Tibial nerve (tissue), 4 donors: ENCODE measurements around the gene OR8H3. TPM values are rescaled to one million over a fixed set of nuclear protein-coding genes. Genes with fewer than 3 reads are reported as not detected.
"Not testable (repeated sequence)": the region's sequence is repeated elsewhere in the genome, so short reads cannot be mapped to it uniquely, and the experiment has no call there.

Experiments
- DNase-seq, 2 donors: peaks; one replicate each; pipeline ENCODE4 v3.0.0-alpha.2; 2019; ENCODE audit warnings: low spot score in 2 of 2
- H3K27ac ChIP-seq, 4 donors: fragments of 200-600 bp; sonication (generic) in 3 of 4; one replicate each; pipeline ENCODE4 v1.5.1; 2017 to 2019; ENCODE audit warnings: mild to moderate bottlenecking in 1 of 4
- H3K27me3 ChIP-seq, 2 donors: fragments of 200-600 bp; sonication (generic) in 1 of 2; one replicate each; pipeline versions ENCODE4 v1.5.1 to v1.6.0; 2017 to 2019
- H3K36me3 ChIP-seq, 3 donors: fragments of 200-600 bp; sonication (generic); one replicate each; pipeline ENCODE4 v1.5.1; 2018 to 2019
- H3K4me1 ChIP-seq, 4 donors: fragments of 200-600 bp; sonication (generic) in 3 of 4; one replicate each; pipeline ENCODE4 v1.5.1; 2017 to 2019
- H3K4me3 ChIP-seq, 4 donors: fragments of 200-600 bp; sonication (generic) in 3 of 4; one replicate each; pipeline ENCODE4 v1.5.1; 2017 to 2019; ENCODE audit warnings: mild to moderate bottlenecking in 1 of 4, moderate library complexity in 1 of 4
- H3K9me3 ChIP-seq, 4 donors: fragments of 200-600 bp; sonication (generic) in 3 of 4; one replicate each; pipeline ENCODE4 v1.5.1; 2017 to 2019
- EP300 ChIP-seq, 2 donors: sonication (generic); formaldehyde crosslinking; IDR thresholded peaks; one replicate each; pipeline ENCODE4 v1.6.1; 2017; ENCODE audit warnings: antibody characterized with exemption in 2 of 2, mild to moderate bottlenecking in 1 of 2
- POLR2A ChIP-seq, 2 donors: fragments of 450-650 bp; IDR thresholded peaks; one replicate each; pipeline ENCODE4 v1.6.1; 2017; ENCODE audit warnings: antibody characterized with exemption in 2 of 2, mild to moderate bottlenecking in 2 of 2, moderate library complexity in 2 of 2
- WGBS, 2 donors: methylation state at CpG; one replicate each; pipeline ENCODE4 v1.1.5; 2018; 5-methylcytosine and 5-hydroxymethylcytosine counted together
- total RNA-seq, 4 donors: library from RNA; depleted of rRNA; stranded (reverse); fragments of >200 nt; gene quantifications; one replicate each; pipeline ENCODE4 v1.1.0, GENCODE V29; 2016
- TF ChIP-seq, protein P1 (sequence below), 5 experiments: fragments of 200-600 bp in 3 of 5; fragments of 450-650 bp in 2 of 5; sonication (generic) in 3 of 5; IDR thresholded peaks; one replicate each; pipeline ENCODE4 v1.5.1; 2016 to 2019; ENCODE audit warnings: antibody characterized with exemption in 5 of 5, mild to moderate bottlenecking in 3 of 5, moderate library complexity in 2 of 5

The OR8H3 gene, protein sequence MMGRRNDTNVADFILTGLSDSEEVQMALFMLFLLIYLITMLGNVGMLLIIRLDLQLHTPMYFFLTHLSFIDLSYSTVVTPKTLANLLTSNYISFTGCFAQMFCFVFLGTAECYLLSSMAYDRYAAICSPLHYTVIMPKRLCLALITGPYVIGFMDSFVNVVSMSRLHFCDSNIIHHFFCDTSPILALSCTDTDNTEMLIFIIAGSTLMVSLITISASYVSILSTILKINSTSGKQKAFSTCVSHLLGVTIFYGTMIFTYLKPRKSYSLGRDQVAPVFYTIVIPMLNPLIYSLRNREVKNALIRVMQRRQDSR
- not detected for total RNA-seq

DNA sequence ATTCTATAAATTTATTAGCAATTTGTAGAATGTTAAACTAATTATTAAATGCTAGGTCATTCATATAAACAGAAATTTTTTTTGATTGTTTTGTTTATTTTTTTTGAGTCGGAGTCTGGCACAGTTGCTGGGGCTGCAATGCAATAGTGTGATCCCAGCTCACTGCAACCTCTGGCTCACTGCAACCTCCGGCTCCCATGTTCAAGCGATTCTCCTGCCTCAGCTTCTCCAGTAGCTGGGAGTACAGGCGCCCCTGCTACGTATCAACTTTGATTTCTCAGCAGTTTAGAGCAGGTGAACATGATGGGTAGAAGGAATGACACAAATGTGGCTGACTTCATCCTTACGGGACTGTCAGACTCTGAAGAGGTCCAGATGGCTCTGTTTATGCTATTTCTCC lies at the start of gene OR8H3:
Gene OR8H3, plus strand, starts transcription at position 301 of the 400 bp plus-strand sequence. Its CDS starts 0 bp downstream, at position 301.
- H3K27me3 ChIP-seq: no peaks in the 10 kb centered on the region
- WGBS, 2 donors: 80 to 83% methylated on average over 6 of the region's 6 CpGs
- no peak within 1 kb of the TSS for H3K27ac ChIP-seq
- no peak for DNase-seq
- TF ChIP-seq EP300 (IDR thresholded peaks at IDR 0.05): no peak
- no peak for TF ChIP-seq POLR2A (IDR thresholded peaks at IDR 0.05)
- TF ChIP-seq, protein P1, sequence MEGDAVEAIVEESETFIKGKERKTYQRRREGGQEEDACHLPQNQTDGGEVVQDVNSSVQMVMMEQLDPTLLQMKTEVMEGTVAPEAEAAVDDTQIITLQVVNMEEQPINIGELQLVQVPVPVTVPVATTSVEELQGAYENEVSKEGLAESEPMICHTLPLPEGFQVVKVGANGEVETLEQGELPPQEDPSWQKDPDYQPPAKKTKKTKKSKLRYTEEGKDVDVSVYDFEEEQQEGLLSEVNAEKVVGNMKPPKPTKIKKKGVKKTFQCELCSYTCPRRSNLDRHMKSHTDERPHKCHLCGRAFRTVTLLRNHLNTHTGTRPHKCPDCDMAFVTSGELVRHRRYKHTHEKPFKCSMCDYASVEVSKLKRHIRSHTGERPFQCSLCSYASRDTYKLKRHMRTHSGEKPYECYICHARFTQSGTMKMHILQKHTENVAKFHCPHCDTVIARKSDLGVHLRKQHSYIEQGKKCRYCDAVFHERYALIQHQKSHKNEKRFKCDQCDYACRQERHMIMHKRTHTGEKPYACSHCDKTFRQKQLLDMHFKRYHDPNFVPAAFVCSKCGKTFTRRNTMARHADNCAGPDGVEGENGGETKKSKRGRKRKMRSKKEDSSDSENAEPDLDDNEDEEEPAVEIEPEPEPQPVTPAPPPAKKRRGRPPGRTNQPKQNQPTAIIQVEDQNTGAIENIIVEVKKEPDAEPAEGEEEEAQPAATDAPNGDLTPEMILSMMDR (IDR thresholded peaks at IDR 0.05): no peak
- no peaks in the 10 kb centered on the region for H3K36me3 ChIP-seq
- no peaks in the 10 kb centered on the region for H3K4me1 ChIP-seq
- H3K9me3 ChIP-seq: no peaks in the 10 kb centered on the region
- no peak within 1 kb of the TSS for H3K4me3 ChIP-seq

DNA sequence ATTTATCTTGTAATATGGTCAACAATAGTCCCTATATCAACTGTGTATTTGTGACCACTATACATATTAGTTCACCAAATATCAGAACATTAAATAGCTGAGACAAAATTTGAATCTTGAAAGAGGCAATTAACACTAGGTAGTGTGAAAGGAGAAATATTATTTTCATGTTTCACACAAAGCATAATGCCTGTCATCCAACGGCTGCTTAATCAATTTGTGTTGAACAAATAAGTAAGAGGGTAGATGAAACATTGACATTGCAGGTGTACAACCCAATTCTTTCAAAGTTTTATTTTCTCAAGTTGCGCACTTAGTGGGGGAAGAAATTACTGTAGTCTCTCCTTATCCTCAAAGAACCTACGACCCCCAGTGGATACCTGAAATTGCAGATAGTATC lies 32.5 kb upstream of the OR8H3 start:
- Histone ChIP-seq H3K36me3 (no peaks in the 10 kb centered on the region), H3K4me3 (no peak overlapping the region), H3K4me1 (no peaks in the 10 kb centered on the region), H3K27me3 (no peaks in the 10 kb centered on the region), H3K27ac (no peak overlapping the region), H3K9me3 (no peaks in the 10 kb centered on the region)
- no peak for TF ChIP-seq EP300 (IDR thresholded peaks at IDR 0.05)
- no peak for TF ChIP-seq POLR2A (IDR thresholded peaks at IDR 0.05)
- TF ChIP-seq, protein P1 (IDR thresholded peaks at IDR 0.05): no peak
- WGBS, 2 donors: 52 to 71% methylated on average over 3 of the region's 3 CpGs
- DNase-seq: no peak

DNA sequence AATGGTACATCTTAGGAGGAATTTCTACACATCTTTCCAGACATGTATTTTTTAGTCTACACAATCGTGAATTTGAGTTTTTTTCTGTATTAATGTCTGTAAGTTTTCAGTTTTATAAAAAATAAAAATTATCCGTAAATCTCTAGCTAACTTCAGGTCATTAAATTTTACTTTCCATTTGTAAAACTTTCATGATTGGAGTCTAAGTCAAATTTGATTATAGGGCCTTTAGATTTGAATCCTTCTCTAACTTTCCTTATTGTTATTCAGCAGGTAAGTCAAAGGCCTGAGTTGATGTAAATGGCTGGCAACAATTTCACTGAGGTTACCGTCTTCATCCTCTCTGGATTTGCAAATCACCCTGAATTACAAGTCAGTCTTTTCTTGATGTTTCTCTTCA lies 29.2 kb upstream of the OR8H3 start, which contains the start of gene OR8I2:
Gene OR8I2, plus strand, starts transcription at position 301 of the 400 bp plus-strand sequence. Its CDS starts 0 bp downstream, at position 301.
- no peak for DNase-seq
- H3K36me3 ChIP-seq: no peaks in the 10 kb centered on the region
- TF ChIP-seq, protein P1 (IDR thresholded peaks at IDR 0.05): no peak
- no peak for TF ChIP-seq POLR2A (IDR thresholded peaks at IDR 0.05)
- TF ChIP-seq EP300 (IDR thresholded peaks at IDR 0.05): no peak
- no peak within 1 kb of the TSS for H3K4me3 ChIP-seq
- H3K27ac ChIP-seq: no peak within 1 kb of the TSS
- 63 to 78% methylated on average over 3 of the region's 3 CpGs for WGBS, 2 donors
- H3K27me3 ChIP-seq: no peaks in the 10 kb centered on the region
- no peaks in the 10 kb centered on the region for H3K4me1 ChIP-seq
- H3K9me3 ChIP-seq: no peaks in the 10 kb centered on the region

DNA sequence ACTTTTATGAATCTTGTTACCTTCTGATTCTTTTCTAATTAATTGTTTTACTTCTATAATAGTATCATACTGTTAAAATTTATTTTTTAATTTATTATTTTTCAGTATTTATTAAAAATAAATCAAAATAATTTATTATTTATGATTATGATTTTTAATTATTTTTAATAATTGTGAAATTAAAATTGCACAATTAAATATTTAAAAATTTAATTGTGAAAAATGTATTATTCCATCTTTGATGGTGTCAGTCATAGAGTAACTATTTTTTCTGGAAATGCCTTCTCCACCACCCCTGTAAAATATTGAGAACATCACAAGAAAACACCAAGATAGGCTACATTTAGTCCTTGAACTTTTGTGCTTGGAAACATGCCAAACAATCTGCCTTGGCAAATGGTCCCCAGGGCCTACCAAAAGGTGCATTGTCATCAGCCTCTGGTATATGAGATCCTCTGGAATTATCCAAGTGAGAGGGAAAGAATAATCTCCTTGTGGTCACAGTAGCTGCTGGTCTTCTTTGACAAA lies 18.9 kb upstream of the OR8H3 start, which contains the start of gene OR8H2:
Gene OR8H2, plus strand, starts transcription at position 478 of the 528 bp plus-strand sequence. CDS start 1,356 bp downstream, outside the sequence.
- no peak for DNase-seq
- Histone ChIP-seq H3K36me3 (no peaks in the 10 kb centered on the region), H3K9me3 (no peaks in the 10 kb centered on the region), H3K4me1 (no peaks in the 10 kb centered on the region), H3K27me3 (no peaks in the 10 kb centered on the region), H3K27ac (no peak within 1 kb of the TSS), H3K4me3 (no peak within 1 kb of the TSS)
- TF ChIP-seq, protein P1 (IDR thresholded peaks at IDR 0.05): no peak
- TF ChIP-seq EP300 (IDR thresholded peaks at IDR 0.05) (no peak), POLR2A (IDR thresholded peaks at IDR 0.05) (no peak)

DNA sequence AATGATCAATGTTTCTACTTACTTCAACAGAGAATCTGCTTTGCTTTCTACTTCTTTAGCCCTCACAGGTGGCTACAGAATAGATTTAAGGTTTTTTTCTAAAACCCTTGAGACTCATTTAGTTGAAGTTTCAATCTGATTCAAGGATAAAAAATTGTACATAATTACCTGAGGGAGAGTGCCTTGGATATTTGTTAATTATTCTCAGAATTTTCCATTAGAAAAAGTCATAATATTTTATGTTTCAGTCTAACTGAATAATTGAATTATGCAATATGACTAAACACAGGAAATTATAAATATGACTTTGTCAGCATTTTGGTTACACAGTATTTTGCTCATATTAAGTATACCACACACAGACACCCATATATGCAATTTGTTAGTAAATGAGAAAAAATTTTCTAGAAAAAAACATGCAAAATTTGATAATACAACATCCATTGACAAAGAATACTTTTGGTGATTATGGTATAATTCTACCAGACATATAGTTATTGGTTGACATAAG lies 18.0 kb downstream of the OR8H3 start, which contains the start of gene OR8J3:
Gene OR8J3, minus strand, starts transcription at position 51 of the 511 bp plus-strand sequence. CDS start 2,483 bp downstream, outside the sequence.
- no peak within 1 kb of the TSS for H3K4me3 ChIP-seq
- no peaks in the 10 kb centered on the region for H3K36me3 ChIP-seq
- DNase-seq: no peak
- TF ChIP-seq, protein P1 (IDR thresholded peaks at IDR 0.05): no peak
- TF ChIP-seq POLR2A (IDR thresholded peaks at IDR 0.05) (no peak), EP300 (IDR thresholded peaks at IDR 0.05) (no peak)
- no peaks in the 10 kb centered on the region for H3K9me3 ChIP-seq
- H3K27ac ChIP-seq: no peak within 1 kb of the TSS
- H3K27me3 ChIP-seq: no peaks in the 10 kb centered on the region
- H3K4me1 ChIP-seq: no peaks in the 10 kb centered on the region

DNA sequence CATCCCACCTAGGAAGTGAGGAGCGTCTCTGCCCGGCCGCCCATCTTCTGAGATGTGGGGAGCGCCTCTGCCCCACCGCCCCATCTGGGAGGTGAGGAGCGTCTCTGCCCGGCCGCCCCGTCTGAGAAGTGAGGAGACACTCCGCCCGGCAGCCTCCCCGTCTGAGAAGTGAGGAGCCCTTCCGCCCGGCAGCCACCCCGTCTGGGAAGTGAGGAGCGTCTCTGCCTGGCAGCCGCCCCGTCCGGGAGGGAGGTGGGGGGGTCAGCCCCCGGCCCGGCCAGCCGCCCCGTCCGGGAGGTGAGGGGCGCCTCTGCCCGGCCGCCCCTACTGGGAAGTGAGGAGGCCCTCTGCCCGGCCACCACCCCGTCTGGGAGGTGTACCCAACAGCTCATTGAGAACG lies 21.5 kb downstream of the OR8H3 start:
- H3K4me1 ChIP-seq, H3K4me3 ChIP-seq, H3K27me3 ChIP-seq, H3K36me3 ChIP-seq, H3K27ac ChIP-seq, H3K9me3 ChIP-seq, DNase-seq: not testable (repeated sequence)
- 91 to 97% methylated on average over 14 to 29 of the region's 30 CpGs for WGBS, 2 donors
